PC-3 (cell line): ENCODE results near the gene ANKRD35. TPM values are rescaled to one million over a fixed set of nuclear protein-coding genes. Genes with fewer than 3 reads are reported as not detected.

Experiments used
- ATAC-seq: fragments of 200-7000 bp; cut with Tn5 transposase; 2 replicates; pipeline ENCODE4 v1.9.1; 2020; ENCODE audit warnings: mild to moderate bottlenecking, moderate library complexity
- BruUV-seq: library from RNA; stranded (reverse); fragments of 400-500 nt; replicated peaks from 2 replicates; lab custom pipeline; 2021; lab: Mats Ljungman, UMichigan
- CTCF ChIA-PET: fragments of 300-600 bp; sonication (Branson Sonifier 250); formaldehyde crosslinking; loops from one replicate; lab custom pipeline; 2022; ENCODE audit warnings: antibody characterized with exemption; lab: Charles Lee
- POLR2A ChIA-PET: fragments of 300-600 bp; sonication (Branson Sonifier 250); formaldehyde crosslinking; loops from one replicate; lab custom pipeline; 2022; ENCODE audit warnings: antibody characterized with exemption; ENCODE audit not compliant: unreplicated experiment; lab: Charles Lee
- DNase-seq: peaks from one replicate; pipeline ENCODE4 v3.0.0-alpha.2; 2015
- H2AFZ ChIP-seq: fragments of 300-600 bp; sonication (generic); 2 replicates; pipeline ENCODE4 v1.6.0; 2016; ENCODE audit warnings: antibody characterized with exemption, low read length
- H3F3A ChIP-seq: fragments of 300-600 bp; sonication (generic); one replicate; pipeline ENCODE4 v1.6.0; 2017; ENCODE audit warnings: antibody characterized with exemption, low read length, control low read depth, mild to moderate bottlenecking; ENCODE audit not compliant: unreplicated experiment
- H3K27ac ChIP-seq: fragments of 300-600 bp; sonication (generic); 2 replicates; pipeline ENCODE4 v1.5.1; 2016; ENCODE audit warnings: mild to moderate bottlenecking, low read length
- H3K27me3 ChIP-seq: fragments of 300-600 bp; sonication (generic); 2 replicates; pipeline ENCODE4 v1.6.1; 2016; ENCODE audit warnings: low read length, mixed read lengths
- H3K36me3 ChIP-seq: fragments of 300-600 bp; sonication (generic); 2 replicates; pipeline ENCODE4 v1.6.1; 2016; ENCODE audit warnings: low read depth, mixed run types, low read length, mixed read lengths
- H3K4me1 ChIP-seq: fragments of 300-600 bp; sonication (generic); 2 replicates; pipeline ENCODE4 v1.5.1; 2016; ENCODE audit warnings: low read length; ENCODE audit not compliant: insufficient read depth
- H3K4me2 ChIP-seq: fragments of 300-600 bp; sonication (generic); 2 replicates; pipeline ENCODE4 v1.6.0; 2016; ENCODE audit warnings: low read length
- H3K4me3 ChIP-seq: fragments of 300-600 bp; sonication (generic); 2 replicates; pipeline ENCODE4 v1.5.1; 2016; ENCODE audit warnings: mild to moderate bottlenecking, low read length, mixed read lengths
- H3K79me2 ChIP-seq: fragments of 300-600 bp; sonication (generic); 2 replicates; pipeline ENCODE4 v1.6.1; 2017; ENCODE audit warnings: low read length, mixed read lengths
- H3K9ac ChIP-seq: fragments of 300-600 bp; sonication (generic); 2 replicates; pipeline ENCODE4 v1.6.0; 2016; ENCODE audit warnings: mild to moderate bottlenecking, low read length
- H3K9me2 ChIP-seq: fragments of 300-600 bp; sonication (generic); replicated peaks from 2 replicates; pipeline ENCODE4 v1.6.1; 2016; ENCODE audit warnings: mixed run types, low read length, mixed read lengths
- H3K9me3 ChIP-seq: fragments of 300-600 bp; sonication (generic); 2 replicates; pipeline ENCODE4 v1.6.1; 2016; ENCODE audit warnings: low read length, mixed read lengths
- H4K20me1 ChIP-seq: fragments of 300-600 bp; sonication (generic); 2 replicates; pipeline ENCODE4 v1.6.1; 2016; ENCODE audit warnings: low read length, mixed read lengths
- EZH2 ChIP-seq: fragments of 300-600 bp; sonication (generic); IDR thresholded peaks from one replicate; pipeline ENCODE4 v1.6.1; 2017; ENCODE audit warnings: antibody characterized with exemption, mild to moderate bottlenecking, low read length; ENCODE audit not compliant: unreplicated experiment
- EZH2phosphoT487 ChIP-seq: fragments of 300-600 bp; sonication (generic); IDR thresholded peaks from 2 replicates; pipeline ENCODE4 v1.6.1; 2018; ENCODE audit warnings: mild to moderate bottlenecking, antibody characterized with exemption, low read length, borderline replicate concordance
- intact Hi-C: fragments of 100-400 bp; cut with micrococcal nuclease; formaldehyde crosslinking; loops from 2 replicates; pipeline ENCODE4 v1.9.0; 2023
- total RNA-seq: library from RNA; depleted of rRNA; stranded (reverse); fragments of >200 nt; gene quantifications from 2 replicates; pipeline ENCODE4 v1.2.3, GENCODE V29; 2014
- TF ChIP-seq, protein P1 (sequence below): fragments of 300-600 bp; sonication (generic); conservative IDR thresholded peaks from 2 replicates; pipeline ENCODE4 v1.5.1; 2017; ENCODE audit warnings: antibody characterized with exemption, low read depth, mild to moderate bottlenecking, low read length

ANKRD35 gene
- total RNA-seq, 1 experiment from 2014 or later = 0.07 TPM

DNA sequence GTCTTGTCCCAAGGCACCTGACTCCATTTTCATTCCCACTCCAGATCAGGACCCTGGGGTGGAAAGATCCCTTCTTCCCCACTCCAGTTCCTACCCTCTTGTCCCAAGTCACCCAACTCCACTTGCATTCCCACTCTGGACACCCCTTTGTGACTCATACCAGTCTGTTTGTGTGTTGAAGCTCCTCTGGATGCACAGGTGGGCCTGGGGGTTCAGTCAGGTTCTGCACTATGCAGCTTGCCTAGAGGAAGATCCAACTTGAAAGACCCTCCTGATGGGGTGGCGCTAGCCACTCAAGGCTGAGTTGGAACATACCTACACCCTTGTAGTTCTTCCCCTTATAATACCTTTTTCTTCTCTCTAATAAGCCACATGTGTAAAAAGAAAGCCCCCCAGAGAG lies 9.8 kb upstream of the ANKRD35 start:
- Histone ChIP-seq H3K27ac (no peak overlapping the region), H4K20me1 (no peaks in the 10 kb centered on the region), H3K4me2 (no peak overlapping the region), H3K9me3 (no peaks in the 10 kb centered on the region), H3K36me3 (no peaks in the 10 kb centered on the region), H2AFZ (no peak overlapping the region), H3F3A (peaks cover 9% of the 10 kb centered on the region), H3K27me3 (no peaks in the 10 kb centered on the region), H3K9me2 (no peaks in the 10 kb centered on the region), H3K9ac (no peak overlapping the region), H3K4me1 (peaks cover 26% of the 10 kb centered on the region), H3K4me3 (no peak overlapping the region), H3K79me2 (no peaks in the 10 kb centered on the region)
- intact Hi-C loops = no loop called here
- ATAC-seq (no peak), DNase-seq (no peak)
- ChIA-PET POLR2A (no interaction called here), CTCF (no interaction called here)
- BruUV-seq = no TSS peak
- TF ChIP-seq, protein P1, sequence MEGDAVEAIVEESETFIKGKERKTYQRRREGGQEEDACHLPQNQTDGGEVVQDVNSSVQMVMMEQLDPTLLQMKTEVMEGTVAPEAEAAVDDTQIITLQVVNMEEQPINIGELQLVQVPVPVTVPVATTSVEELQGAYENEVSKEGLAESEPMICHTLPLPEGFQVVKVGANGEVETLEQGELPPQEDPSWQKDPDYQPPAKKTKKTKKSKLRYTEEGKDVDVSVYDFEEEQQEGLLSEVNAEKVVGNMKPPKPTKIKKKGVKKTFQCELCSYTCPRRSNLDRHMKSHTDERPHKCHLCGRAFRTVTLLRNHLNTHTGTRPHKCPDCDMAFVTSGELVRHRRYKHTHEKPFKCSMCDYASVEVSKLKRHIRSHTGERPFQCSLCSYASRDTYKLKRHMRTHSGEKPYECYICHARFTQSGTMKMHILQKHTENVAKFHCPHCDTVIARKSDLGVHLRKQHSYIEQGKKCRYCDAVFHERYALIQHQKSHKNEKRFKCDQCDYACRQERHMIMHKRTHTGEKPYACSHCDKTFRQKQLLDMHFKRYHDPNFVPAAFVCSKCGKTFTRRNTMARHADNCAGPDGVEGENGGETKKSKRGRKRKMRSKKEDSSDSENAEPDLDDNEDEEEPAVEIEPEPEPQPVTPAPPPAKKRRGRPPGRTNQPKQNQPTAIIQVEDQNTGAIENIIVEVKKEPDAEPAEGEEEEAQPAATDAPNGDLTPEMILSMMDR = no peak
- TF ChIP-seq EZH2 = no peak
- TF ChIP-seq EZH2phosphoT487 = no peak

GRCh38 chr1:145893306-145894055 lies 7.8 kb upstream of the ANKRD35 start:
- CTCF ChIA-PET = interaction anchor here (1.1 to 2.4 kb wide), 2 partner anchors 18 to 86 kb away, joined by 7 to 18 read pairs; no protein-coding TSS in a partner anchor
- Histone ChIP-seq H3K79me2 (no peaks in the 10 kb centered on the region), H3K9me3 (no peaks in the 10 kb centered on the region), H3K36me3 (no peaks in the 10 kb centered on the region), H3K27ac (peak overlapping the region; percentile 95), H3K4me1 (peaks cover 36% of the 10 kb centered on the region), H2AFZ (no peak overlapping the region), H3K9me2 (no peaks in the 10 kb centered on the region), H4K20me1 (no peaks in the 10 kb centered on the region), H3K4me2 (peak overlapping the region; percentile 75; the same call in 1 of the 2 replicates), H3F3A (peaks cover 10% of the 10 kb centered on the region), H3K27me3 (no peaks in the 10 kb centered on the region), H3K9ac (peak overlapping the region; percentile 74; the same call in 1 of the 2 replicates), H3K4me3 (no peak overlapping the region)
- no TSS peak for BruUV-seq
- POLR2A ChIA-PET = interaction anchor here (0.6 kb wide), 1 partner anchor 15 kb away, joined by 4 read pairs; no protein-coding TSS in a partner anchor
- ATAC-seq = no peak
- no peak for DNase-seq
- intact Hi-C loops = no loop called here
- TF ChIP-seq EZH2 (no peak), EZH2phosphoT487 (no peak)
- TF ChIP-seq, protein P1 = no peak
